Fibroblast of pulmonary artery (primary cell): ENCODE measurements around the gene CMTM7.
"Not testable (repeated sequence)": the region's sequence is repeated elsewhere in the genome, so short reads cannot be mapped to it uniquely, and the experiment has no call there.

ENCODE experiments used
- DNase-seq: peaks from one replicate; pipeline ENCODE4 v3.0.0-alpha.2; 2010; ENCODE audit warnings: low read depth
- H3K4me3 ChIP-seq: replicated peaks from 2 replicates; pipeline ENCODE4 v1.5.1; 2011; ENCODE audit warnings: low read depth, mild to moderate bottlenecking, control low read depth, low read length, moderate library complexity
- TF ChIP-seq, protein P1 (sequence below): IDR thresholded peaks from 2 replicates; pipeline ENCODE4 v1.5.1; 2011; ENCODE audit warnings: mild to moderate bottlenecking, control low read depth, low read length, inconsistent platforms; ENCODE audit errors: missing control alignments

CMTM7 gene

DNA sequence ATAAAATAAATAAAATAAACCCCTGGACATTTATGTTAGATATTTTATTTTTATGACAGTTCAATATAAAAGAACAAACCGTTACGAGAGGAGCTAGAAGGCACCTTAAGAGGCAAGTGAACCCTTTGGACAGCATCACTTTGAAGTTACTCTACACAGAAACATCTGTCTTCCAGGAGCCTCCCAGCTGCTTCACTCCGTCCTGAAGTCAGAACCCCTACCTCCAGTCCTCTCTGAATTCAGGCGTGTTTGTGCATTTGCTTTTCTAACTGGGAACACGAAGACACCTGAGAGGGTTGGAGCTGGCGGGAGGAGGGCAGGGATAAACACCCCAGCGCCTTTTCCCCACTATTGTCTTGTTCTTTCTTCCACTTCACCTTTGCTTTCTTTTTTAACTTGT, 46.2 kb downstream of the CMTM7 start:
- no peak overlapping the region for H3K4me3 ChIP-seq
- TF ChIP-seq, protein P1, sequence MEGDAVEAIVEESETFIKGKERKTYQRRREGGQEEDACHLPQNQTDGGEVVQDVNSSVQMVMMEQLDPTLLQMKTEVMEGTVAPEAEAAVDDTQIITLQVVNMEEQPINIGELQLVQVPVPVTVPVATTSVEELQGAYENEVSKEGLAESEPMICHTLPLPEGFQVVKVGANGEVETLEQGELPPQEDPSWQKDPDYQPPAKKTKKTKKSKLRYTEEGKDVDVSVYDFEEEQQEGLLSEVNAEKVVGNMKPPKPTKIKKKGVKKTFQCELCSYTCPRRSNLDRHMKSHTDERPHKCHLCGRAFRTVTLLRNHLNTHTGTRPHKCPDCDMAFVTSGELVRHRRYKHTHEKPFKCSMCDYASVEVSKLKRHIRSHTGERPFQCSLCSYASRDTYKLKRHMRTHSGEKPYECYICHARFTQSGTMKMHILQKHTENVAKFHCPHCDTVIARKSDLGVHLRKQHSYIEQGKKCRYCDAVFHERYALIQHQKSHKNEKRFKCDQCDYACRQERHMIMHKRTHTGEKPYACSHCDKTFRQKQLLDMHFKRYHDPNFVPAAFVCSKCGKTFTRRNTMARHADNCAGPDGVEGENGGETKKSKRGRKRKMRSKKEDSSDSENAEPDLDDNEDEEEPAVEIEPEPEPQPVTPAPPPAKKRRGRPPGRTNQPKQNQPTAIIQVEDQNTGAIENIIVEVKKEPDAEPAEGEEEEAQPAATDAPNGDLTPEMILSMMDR: no peak
- no peak for DNase-seq

DNA sequence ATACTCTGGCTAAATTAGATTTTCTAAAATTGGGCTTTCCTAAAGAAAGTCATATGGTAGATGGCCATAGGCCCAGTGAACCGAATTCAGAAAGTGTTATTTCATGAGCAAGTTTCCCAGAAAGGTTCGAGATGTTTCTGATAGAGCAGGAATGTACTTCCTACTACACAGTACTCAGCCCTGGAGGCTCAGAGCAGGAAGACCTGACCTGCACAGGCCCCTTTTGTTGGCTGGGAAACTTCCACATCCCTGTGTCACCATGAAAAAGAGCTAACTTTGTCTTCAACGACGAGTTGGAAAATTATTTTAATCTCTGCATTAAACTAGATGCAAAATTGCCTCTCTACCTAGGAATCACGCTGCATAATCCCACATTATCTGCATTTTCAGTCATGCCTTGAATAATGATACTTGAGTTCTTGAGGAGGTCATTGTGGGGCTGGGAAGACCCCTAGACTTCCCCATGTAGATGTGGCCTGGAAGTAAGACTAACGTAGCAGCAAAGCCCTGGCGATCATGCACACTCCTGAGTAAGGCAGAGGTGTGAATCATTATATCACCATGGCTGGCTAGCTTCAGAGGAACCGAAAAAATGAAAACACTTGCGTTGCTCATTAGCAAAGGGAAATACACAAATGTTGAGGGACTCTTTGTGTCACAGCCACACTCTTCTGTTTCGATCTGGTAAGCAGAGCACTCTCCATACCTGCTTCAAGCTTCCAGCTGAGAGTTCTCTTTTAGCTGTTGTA, 47.1 kb downstream of the CMTM7 start:
- TF ChIP-seq, protein P1: no peak
- H3K4me3 ChIP-seq: no peak overlapping the region
- peak; percentile 53 for DNase-seq

DNA sequence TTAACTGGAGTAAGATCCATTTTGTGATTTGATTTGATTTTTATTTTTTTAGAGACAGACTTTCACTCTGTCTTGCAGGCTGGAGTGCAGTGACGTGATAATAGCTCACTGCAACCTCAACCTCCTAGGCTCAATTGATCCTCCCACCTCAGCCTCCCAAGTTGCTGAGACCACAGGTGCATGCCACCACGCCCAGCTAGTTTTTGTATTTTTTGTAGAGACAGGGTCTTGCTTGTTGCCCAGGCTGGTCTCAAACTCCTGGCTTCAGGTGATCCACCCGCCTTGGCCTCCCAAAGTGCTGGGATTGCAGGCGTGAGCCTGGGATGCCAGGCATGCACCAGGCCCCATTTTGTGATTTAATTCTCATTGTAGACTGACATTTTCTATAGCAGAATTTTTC, 47.8 kb downstream of the CMTM7 start:
- H3K4me3 ChIP-seq, DNase-seq: not testable (repeated sequence)

DNA sequence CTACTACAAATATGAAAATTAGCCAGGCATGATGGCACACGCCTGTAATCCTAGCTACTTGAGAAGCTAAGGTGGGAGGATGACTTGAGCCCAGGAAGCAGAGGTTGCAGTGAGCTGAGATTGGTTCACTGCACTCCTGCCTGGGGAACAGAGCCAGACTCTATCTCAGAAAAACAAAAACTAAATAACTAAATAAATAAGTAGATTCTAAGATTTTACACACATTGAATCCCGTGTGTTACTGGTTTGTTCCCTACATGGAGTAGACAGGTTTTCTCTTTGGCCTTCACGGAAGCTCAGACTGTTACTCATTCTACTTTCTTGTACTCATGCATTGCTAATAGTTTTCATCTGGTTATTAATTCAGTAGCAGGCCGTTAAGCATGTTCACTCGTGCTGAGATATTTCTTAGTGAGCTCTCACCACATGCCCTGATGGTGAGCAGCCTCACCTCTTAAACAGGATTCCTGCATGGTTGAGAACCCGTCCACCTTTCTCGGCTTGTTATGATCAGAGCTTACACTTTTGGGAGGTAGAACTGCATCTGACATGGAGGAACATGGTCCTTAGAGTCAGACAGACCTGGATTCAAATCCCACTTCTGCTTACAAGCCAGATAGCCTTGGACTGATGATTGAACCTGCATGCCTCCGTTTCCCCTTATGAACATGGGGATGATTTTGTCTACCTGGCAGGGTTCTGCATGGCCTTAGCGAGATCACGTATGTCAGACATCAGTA, 49.1 kb downstream of the CMTM7 start:
- DNase-seq: no peak
- TF ChIP-seq, protein P1: no peak

DNA sequence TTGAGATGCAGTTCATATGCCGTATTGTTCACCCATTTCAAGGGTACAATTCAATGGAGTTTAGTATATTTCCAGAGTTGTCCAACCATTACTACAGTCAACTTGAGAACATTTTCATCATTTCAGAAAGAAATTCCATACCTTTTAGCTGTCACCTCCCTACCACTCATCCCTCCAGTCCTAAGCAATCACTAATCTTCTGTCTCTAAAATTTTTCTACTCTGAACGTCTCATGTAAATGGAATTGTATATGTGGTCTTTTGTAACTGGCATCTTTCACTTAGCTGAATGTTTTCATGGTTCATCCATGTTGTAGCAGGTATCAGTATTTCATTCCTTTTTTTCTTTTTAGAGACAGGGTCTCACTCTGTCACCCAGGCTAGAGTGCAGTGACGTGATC, 51.1 kb downstream of the CMTM7 start:
- DNase-seq: no peak
- no peak overlapping the region for H3K4me3 ChIP-seq
- TF ChIP-seq, protein P1: no peak

More for the DNA sequence above, 49.1 kb downstream of the CMTM7 start:
- no peak overlapping the region for H3K4me3 ChIP-seq

DNA sequence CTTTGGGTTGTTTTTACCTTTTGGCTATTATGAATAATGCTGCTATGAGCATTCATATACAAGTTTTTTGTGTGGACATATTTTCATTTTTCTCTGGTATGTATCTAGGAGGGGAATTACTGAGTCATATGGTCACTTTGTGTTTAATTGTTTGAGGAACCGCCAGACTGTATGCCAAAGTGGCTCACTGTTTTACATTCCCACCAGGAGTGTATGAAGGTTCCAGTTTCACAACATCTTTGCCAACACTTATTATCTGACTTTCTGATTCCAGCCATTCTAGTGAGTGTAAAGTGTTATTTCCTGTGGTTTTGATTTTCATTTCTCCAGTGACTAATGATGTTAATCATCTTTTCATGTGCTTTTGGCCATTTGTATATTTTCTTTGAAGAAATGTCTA, 51.8 kb downstream of the CMTM7 start:
- TF ChIP-seq, protein P1: no peak
- DNase-seq: peak; percentile 86
- H3K4me3 ChIP-seq: no peak overlapping the region

DNA sequence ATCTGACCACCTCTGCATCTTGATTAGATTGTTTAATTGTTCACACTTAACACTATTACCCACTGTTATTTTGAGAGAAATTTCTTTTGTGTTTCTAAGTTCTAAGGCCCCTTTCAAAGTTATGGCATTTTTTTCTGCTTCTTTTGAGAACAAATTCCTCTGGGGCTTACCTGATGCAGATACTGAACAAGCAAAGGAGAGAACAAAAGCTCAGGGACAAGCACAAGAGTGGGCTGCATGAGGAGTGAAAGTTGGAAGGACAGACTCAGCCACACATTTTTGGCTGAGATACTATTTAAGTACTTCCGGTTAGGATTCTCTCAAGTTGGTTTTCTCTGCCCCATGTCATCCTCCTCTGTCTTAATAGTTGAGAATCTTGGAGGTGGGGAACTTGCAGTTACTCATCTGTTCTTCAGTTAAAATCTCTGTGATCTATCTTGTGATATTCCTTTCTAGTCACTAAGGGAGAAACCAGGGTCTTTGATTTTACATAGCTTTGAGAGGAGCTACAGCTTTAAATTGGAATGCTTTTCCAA, 56.3 kb downstream of the CMTM7 start:
- no peak overlapping the region for H3K4me3 ChIP-seq
- DNase-seq: no peak
- TF ChIP-seq, protein P1: no peak
